CD4-positive, alpha-beta T cell treated with Interleukin-10 for 1 hour (primary cell): ENCODE measurements around the gene AK8.

Experiments used
- DNase-seq: peaks from one replicate; pipeline ENCODE4 v3.0.0-alpha.2; 2020

Gene AK8

DNA sequence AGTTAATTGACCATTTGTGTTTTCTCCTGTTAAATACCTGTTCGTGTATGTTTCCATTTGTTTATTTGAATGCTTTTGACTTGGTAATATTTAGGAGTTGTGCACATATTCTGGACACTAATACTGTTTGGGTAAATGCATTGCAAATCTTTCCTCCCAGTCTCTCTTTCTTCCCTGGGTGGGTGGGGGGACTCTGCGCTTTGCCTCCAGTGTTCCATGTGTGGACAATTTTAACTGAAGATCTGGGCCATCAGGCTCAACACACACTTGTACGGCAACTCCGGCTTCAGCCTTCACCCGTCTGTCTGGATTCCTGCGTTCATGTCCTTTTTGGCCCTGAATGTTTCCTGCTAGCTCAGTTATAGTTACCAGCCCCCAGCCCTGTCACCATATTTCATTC lies 167.8 kb downstream of the AK8 start:
- no peak for DNase-seq

- DNase-seq = no peak
These were observed 169.2 kb downstream of the AK8 start for GRCh38 chr9:132708769-132709430.

DNA sequence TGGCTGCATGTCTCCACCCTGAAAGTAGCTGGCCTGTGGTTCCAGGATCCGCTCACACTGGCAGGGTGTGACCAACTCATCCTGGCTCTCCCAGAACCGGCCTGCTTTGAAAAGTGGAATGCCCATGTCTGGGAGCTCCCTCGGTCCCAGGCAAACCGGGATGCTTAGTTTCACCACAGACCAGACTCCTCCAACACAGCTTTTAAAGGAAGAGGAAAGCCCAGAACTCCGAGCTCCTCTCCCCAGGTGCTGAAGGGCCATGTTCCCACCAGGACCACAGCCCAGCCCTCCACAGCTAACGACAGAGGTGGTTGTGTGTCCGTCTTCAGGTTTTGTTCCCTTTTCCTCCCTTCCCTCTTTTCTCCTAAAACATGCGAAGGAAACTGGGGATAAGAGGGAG lies 169.8 kb downstream of the AK8 start:
- DNase-seq = no peak

DNA sequence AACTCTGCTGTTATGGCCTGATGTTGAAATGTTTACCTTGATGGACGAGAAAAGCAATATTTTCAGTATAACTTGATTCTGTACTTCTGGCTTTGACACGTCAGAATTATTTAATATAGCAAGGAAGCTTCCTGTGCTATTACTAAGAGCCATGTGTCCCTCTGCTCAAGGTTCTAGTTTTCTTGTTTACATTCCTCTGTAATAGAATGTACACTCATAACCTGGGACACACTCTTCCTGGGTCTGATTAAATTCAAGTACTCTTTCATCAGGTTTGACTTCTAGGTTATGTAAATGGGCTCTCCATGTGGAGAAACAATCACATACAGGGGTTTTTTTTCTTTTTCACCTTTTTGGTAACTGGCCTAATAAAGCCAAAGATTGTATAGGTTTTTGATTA lies 174.7 kb downstream of the AK8 start:
- DNase-seq = no peak

DNA sequence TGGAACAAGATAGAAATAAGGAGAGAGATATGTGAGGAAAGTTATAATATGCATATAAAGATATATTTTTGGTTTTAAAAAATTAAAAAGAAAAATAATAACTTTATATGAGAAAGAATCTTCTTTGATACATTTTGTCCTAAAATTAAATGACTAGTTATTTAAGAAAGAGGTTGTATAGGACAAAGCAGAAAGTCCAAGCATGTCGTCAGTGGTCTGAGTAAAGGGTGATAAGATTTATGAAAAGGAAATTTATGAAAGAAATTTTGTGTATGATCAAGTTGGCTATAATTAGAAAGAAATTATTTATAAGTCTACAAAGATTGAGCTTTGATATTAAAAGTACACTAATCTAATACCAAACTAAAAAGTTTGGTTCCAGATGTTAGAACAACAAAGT lies 175.8 kb downstream of the AK8 start:
- DNase-seq = no peak

GRCh38 chr9:132699956-132700355 lies 178.1 kb downstream of the AK8 start:
- no peak for DNase-seq

DNA sequence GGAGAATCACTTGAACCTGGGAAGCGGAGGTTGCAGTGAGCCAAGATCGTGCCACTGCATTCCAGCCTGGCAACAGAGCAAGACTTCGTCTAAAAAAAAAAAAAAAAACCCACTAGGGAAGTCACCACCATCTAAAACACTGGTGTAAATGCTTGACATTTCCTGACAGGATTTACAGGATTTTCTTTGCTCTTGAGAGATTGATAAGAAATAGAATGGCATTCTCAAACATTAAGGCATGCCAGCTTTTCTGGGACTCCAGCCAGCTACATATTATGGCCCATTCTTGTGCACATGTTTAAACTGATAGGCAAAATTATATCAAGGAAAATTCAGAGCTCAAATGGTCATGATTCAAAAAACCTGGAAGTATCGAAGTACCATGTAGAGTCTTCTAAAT lies 179.1 kb downstream of the AK8 start:
- no peak for DNase-seq

GRCh38 chr9:132697230-132697629 lies 180.9 kb downstream of the AK8 start:
- DNase-seq = no peak

DNA sequence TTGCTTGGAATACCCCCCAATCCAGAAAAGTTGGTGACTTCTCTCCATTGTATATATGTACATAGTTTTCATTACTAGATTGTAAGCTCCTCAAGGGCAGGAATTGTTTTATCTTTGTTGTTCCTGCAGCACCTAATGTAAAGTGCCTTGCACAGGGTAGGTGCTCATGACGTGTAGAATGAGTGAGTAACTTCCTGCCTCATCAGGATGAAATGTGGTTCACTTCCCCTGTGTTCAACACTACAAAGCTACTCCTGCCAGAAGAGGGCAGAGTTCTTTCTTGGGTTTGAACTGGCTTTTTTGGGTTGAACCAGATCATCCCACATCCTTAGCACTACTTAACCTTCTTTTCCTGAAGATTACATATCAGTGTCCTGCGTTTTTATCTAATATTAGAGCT lies 183.9 kb downstream of the AK8 start:
- DNase-seq = peak; percentile 39

- no peak for DNase-seq
These were observed 187.4 kb downstream of the AK8 start for GRCh38 chr9:132690696-132691095.

DNA sequence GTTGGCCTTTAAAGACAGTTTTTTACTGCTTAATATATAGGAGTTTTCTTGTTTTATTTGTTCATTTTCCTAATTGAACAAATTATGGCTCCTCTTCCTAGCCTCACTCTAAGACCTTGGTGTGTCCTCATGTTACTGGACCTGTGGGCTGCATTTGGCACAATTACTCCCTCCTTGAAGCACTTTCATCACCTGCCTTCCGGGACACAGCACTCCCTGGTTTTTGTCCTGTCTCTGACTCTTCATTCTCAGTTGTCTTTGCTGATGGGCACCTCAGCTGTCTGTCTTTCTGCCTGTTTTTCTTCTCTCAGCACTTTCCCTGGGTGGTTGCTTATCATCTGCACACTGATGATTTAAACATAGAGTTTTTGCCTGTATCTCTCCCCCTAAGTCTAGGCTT lies 194.2 kb downstream of the AK8 start:
- no peak for DNase-seq

DNA sequence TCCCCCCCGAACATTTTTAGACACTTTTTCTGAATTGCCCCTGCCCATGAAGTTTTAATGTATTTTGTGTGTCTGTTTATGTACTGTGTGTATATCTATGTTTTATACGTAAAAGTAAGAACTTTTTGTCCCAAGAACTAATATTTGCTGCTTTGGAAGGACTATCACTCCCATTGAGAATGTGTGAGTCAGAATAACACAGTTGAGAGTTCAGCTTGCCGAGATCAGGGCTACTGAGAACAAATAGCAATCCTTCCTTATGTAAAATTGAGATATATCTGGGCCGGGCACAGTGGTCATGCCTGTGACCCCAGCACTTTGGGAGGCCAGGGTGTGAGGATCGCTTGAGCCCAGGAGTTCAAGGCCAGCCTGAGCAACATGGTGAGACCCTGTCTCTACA lies 196.5 kb downstream of the AK8 start:
- no peak for DNase-seq

DNA sequence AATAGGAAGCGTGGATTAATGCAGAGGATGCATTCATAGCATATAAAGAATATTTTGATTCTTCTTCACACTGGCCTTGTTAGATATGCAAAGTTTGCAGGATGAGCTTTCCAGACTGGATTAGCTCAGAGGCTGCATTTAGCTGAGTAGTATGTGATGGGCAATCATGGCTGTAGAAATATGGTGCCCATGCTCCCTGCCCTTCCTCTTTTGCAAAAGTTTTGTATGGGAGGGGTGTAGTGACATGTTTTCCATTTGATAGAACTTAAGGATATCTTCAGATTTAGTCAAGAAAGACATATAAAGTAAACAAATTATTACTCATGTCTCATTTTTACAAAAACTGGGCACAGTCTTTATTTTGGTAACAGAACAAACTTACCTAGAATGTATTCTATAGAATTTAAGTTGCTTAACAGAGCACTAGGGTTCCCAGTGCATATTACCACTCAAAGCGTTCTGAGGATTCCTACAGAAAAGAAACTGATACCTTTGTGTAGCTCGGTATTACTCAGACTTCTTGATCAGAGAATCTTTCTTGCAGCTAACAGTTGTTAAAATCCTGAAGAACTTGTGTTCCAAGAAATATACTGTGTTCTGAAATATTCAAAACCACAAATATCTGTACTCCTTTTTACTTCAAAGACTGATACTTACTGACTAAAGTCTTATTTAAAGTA lies 198.0 kb downstream of the AK8 start:
- no peak for DNase-seq

DNA sequence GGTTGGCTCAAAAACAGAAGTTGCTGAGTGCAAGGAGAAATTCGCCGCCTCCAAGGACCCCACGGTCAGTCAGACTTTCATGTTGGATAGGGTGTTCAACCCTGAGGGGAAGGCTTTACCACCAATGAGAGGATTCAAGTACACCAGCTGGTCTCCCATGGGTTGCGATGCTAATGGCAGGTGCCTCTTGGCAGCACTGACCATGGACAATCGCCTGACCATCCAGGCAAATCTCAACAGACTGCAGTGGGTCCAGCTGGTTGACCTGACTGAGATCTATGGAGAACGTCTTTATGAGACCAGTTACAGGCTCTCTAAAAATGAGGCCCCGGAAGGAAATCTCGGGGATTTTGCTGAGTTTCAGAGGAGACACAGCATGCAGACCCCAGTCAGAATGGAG lies 200.1 kb downstream of the AK8 start:
- DNase-seq = no peak
